ENCODE measurements around the gene NCAM1. TPM values are rescaled to one million over a fixed set of nuclear protein-coding genes. Genes with fewer than 3 reads are reported as not detected.

NCAM1 gene
- total RNA-seq, 2 donors from 2014 or later, result 0.60 TPM; not detected in 1

DNA sequence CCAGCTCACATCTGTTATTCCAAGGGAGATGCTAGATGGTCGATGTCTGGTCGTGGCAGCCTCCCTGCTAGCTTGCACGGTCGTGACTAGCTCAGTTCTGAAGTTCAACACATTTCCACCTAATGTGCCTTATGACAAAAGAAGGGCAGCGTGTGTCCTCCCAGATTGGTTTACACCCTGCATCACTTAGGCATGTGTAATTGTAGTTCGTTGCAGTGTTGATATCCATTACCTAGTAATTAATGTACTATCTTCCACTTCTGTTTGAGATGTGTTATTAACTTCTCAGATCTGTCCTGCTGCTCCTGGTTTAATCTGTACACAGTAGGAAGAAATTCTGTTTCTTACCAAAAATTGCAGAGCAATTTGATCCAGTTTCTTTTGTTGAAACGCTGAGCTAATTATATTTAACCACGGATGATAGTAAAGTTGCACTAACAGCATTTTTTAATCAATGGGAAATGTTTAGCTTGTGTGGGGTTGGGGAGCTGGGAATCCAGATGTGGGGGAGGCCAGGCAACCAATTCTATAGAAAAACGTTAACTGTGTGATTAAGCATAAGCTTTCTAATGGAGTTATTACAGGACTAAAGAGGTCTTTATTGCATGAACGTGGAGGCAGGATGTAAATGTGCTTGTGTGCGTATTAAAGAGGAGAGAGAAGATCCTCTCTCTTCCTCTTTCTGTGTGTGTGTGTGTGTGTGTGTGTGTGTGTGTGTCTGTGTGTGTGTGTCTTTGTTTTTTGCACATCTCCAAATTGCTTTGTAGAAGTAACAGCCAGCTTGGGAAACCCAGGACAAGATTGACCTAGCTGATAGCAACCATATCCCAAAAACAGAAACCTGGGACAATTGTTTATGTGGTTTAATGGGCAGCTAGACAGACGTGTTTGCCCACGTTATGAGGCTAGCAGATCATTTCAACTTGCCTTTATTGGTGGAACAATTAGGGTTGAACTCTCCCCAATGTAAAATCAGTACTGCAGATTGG is 207.4 kb downstream of the NCAM1 start:
- DNase-seq, result no peak
- H3K36me3 Mint-ChIP-seq (ENCODE audit: insufficient read depth in 2 of 2), result no peaks in the 10 kb centered on the region
- no peaks in the 10 kb centered on the region for H3K27me3 Mint-ChIP-seq (ENCODE audit: low read depth)
- H3K27ac Mint-ChIP-seq, result no peak overlapping the region
- no peak for ATAC-seq (replicated peaks in 1 of 2)
- H3K9me3 Mint-ChIP-seq, result no peaks in the 10 kb centered on the region
- no peak overlapping the region for H3K4me3 Mint-ChIP-seq
- no peaks in the 10 kb centered on the region for H3K4me1 Mint-ChIP-seq (ENCODE audit: low read depth)

DNA sequence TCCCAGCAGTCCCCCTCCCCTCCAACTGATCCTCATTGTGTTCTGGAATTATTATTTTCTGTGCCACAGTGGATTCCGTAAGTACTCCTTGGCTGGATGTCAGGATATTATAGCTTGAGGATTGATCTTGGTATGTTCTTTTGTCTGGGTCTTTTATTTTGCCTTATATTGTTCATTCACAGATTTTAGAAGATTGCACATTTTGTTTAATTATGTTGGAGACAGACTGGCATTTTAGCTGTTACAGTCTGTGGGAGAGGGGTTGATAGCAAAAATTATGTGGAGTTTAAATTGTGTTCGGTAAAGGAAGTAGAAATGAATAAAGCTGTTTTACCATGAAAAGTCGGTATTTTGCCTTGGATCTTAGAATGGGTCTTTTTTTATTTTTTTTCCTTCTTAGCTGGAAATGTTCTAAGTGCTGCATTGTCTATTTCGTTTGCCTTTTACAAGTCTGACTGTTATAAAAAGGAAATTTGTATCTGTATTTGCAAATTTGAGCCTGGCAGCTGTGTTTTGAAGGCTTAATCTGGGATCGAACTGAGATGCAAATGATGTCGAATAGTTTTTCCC is 211.2 kb downstream of the NCAM1 start:
- Mint-ChIP-seq H3K4me1 (ENCODE audit: low read depth) (no peaks in the 10 kb centered on the region), H3K4me3 (no peak overlapping the region), H3K36me3 (ENCODE audit: insufficient read depth in 2 of 2) (no peaks in the 10 kb centered on the region), H3K27ac (no peak overlapping the region), H3K9me3 (peaks cover 0 to 1% of the 10 kb centered on the region in 2 donors), H3K27me3 (ENCODE audit: low read depth) (peaks cover 8% of the 10 kb centered on the region)
- no peak for ATAC-seq (replicated peaks in 1 of 2)
- no peak for DNase-seq

DNA sequence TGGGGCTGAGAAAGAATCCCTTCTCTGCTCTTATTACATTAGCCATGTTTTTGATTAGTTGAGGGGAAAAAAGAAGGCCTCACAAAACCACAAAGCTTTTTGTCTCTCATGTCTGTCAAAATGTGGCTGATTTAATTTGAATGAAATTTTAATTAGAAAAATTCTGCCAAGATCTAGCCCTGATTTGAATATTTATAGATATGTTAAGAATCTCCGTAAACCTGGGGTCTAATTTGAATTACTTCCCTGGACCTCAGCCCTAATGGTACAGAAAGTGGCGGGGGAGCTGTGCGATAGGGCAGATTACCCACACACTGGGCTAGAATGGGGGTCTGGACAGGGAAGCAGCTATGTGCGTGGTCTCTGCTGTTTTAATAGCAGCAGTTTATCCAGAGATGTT is 211.9 kb downstream of the NCAM1 start:
- Mint-ChIP-seq H3K27ac (no peak overlapping the region), H3K9me3 (peaks cover 0 to 1% of the 10 kb centered on the region in 2 donors), H3K36me3 (ENCODE audit: insufficient read depth in 2 of 2) (no peaks in the 10 kb centered on the region), H3K27me3 (ENCODE audit: low read depth) (peaks cover 13% of the 10 kb centered on the region), H3K4me1 (ENCODE audit: low read depth) (no peaks in the 10 kb centered on the region), H3K4me3 (no peak overlapping the region)
- ATAC-seq (replicated peaks in 1 of 2), result no peak
- DNase-seq, result no peak

DNA sequence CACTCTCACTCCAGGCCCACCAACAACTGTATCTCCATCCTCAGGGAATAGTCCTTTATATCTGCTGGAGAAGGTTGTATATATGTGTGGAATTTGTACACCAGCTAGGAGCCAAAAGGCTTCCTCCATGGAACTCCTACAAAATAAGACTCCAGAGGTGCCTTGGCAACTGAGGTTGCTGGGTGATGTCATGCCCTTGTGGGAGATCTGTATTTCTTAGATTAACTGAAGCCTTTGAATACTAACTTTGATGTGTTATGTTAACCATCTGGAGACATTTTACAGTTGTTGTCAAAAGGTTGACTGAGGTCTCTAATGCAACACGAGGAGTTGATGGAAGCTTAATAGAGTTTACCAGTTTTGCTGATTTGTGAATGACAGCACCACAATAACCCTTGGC is 213.7 kb downstream of the NCAM1 start:
- Mint-ChIP-seq H3K9me3 (peaks cover 0 to 1% of the 10 kb centered on the region in 2 donors), H3K36me3 (ENCODE audit: insufficient read depth in 2 of 2) (no peaks in the 10 kb centered on the region), H3K4me3 (no peak overlapping the region), H3K27ac (no peak overlapping the region), H3K4me1 (ENCODE audit: low read depth) (no peaks in the 10 kb centered on the region), H3K27me3 (ENCODE audit: low read depth) (peaks cover 23% of the 10 kb centered on the region)
- no peak for DNase-seq
- ATAC-seq (replicated peaks in 1 of 2), result no peak

DNA sequence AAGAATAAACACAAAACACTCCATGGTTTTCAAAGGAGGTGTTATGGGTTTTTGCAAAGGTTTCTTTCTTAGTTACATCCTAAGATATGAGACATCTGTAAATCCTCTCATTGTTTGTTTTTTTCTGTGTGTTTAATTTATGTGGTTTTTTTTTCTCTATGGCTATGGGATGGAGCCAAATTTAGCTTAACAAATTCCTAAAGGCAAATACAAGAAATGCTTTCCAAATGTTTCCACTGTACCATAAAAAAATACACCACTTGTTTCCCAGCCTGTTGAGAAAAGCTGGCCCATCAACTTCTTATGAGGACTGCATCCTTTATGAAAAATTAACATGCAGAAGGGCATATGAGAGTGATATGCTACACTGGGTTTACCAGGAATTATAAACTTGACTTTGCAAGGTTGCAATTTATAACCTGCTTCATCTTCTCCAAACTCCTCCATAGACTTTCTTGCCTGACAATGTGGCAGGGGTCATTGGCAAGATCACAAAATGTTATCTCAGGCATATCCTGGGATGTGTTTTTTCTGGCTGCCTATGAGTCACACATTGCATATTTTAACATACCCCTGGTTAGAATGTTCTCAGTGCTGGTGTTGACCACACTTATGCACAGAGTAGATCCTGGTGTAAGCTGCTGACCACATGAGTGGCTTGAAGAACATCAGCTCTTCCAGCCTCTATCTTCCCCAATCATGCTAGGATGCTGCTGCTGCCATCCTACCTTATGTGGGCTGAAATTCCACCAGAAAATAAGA is 215.6 kb downstream of the NCAM1 start:
- Mint-ChIP-seq H3K27me3 (ENCODE audit: low read depth) (peaks cover 26% of the 10 kb centered on the region), H3K27ac (no peak overlapping the region), H3K9me3 (peaks cover 0 to 1% of the 10 kb centered on the region in 2 donors), H3K4me1 (ENCODE audit: low read depth) (no peaks in the 10 kb centered on the region), H3K36me3 (ENCODE audit: insufficient read depth in 2 of 2) (no peaks in the 10 kb centered on the region), H3K4me3 (no peak overlapping the region)
- ATAC-seq (replicated peaks in 1 of 2) (no peak), DNase-seq (no peak)

DNA sequence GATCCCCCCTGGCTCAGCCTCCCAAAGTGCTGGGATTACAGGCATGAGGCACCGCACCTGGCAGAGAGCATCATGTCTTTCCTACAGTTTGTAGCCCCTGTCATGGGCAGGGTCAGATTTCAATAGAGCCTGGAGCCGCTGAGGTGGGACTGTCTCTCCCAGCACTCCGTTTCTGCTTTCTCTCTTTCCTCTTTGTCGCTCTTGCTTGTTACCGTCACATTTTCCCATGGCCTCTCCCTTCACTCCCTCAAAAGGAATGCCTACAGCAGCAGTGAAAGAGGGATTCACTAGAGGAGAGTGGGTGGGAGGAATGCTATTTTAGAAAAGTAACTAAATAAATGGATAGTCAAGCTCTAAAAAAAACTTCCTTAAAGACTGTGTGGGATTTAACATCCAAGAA is 216.5 kb downstream of the NCAM1 start:
- Mint-ChIP-seq H3K27ac (no peak overlapping the region), H3K27me3 (ENCODE audit: low read depth) (peaks cover 26% of the 10 kb centered on the region), H3K4me1 (ENCODE audit: low read depth) (no peaks in the 10 kb centered on the region), H3K36me3 (ENCODE audit: insufficient read depth in 2 of 2) (no peaks in the 10 kb centered on the region), H3K9me3 (peaks cover 0 to 1% of the 10 kb centered on the region in 2 donors), H3K4me3 (no peak overlapping the region)
- no peak for ATAC-seq (replicated peaks in 1 of 2)
- DNase-seq, result no peak

DNA sequence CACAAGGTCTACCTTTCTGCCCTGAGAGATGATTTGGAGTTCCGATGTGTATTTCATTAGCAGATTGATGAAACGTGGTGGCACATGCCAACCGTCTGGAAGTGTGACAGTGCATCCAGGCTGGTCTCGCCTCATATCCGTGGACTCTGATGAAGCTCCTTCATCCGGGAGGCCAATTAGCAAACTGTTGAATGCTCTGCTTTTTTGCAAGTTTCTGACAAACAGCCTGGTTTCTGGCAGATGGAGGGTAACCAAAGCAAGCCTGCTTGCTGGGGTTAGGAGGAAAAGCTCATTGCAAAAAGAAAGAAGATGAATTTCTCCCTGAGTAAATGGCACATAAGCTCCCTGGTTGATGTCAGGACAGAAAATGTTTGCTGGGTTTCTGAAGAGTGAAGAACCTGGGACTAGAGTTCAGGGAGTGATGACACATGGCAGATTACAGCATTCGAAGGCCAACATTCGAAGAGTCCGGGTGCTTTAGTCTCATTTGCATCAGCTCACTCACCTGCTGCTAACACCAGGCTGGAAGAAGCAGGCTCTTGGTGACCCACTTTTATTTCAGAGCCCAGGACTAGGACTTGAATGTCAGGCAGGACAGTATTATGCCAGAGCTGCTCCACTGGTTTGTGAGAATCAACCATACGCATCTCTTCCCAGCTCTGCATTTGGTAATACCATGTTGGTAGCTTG is 217.3 kb downstream of the NCAM1 start:
- Mint-ChIP-seq H3K36me3 (ENCODE audit: insufficient read depth in 2 of 2) (no peaks in the 10 kb centered on the region), H3K4me3 (no peak overlapping the region), H3K4me1 (ENCODE audit: low read depth) (no peaks in the 10 kb centered on the region), H3K9me3 (peaks cover 0 to 1% of the 10 kb centered on the region in 2 donors), H3K27me3 (ENCODE audit: low read depth) (peaks cover 26% of the 10 kb centered on the region), H3K27ac (no peak overlapping the region)
- no peak for DNase-seq
- ATAC-seq (replicated peaks in 1 of 2), result no peak

DNA sequence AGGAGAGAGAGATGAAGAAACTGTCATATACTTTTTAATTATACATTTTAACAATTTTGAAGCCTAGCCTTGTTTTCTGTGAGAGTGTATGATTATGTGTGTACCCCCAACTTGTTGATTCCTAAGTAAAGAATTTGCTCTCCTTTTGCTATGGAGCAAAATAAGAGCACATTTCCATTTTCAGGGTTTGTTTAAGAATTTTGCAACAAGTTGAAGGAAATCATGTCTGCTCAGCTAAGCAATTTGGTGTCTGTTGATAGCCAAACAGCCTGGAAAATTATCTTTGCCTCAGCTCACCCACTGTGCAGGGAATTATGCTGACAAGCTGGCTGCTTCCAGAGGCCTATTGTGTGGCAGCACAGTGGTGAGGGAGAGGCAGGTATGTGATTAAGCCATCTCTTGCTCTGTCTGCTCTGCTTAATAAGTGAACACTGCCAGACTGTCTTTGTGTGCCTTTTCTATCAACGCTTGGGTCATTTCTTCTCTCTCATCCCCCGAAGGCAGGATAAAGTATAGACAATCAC is 218.0 kb downstream of the NCAM1 start:
- ATAC-seq (replicated peaks in 1 of 2) (no peak), DNase-seq (no peak)
- no peak overlapping the region for H3K27ac Mint-ChIP-seq
- peaks cover 0 to 1% of the 10 kb centered on the region in 2 donors for H3K9me3 Mint-ChIP-seq
- no peaks in the 10 kb centered on the region for H3K36me3 Mint-ChIP-seq (ENCODE audit: insufficient read depth in 2 of 2)
- no peaks in the 10 kb centered on the region for H3K4me1 Mint-ChIP-seq (ENCODE audit: low read depth)
- H3K4me3 Mint-ChIP-seq, result no peak overlapping the region
- peaks cover 24% of the 10 kb centered on the region for H3K27me3 Mint-ChIP-seq (ENCODE audit: low read depth)

DNA sequence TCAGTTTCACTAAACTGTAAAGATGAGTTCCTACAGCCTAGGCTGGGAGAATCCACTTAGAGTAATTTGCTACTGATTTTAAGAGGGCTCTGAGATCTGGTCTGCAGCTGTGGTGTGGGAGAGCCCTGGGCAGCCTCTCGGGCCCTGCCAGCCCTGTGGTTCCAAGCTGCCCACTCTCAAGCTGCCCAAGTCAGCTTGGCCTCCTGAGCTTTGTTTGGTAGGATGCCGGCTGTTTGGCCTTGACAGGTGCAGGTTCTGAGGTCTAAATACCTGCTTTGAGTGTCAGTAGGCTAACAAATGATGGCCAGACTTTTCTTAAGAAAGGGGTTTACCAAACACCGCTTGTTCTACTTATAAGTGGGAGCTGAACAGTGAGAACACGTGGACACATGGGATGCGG is 219.9 kb downstream of the NCAM1 start:
- peaks cover 18% of the 10 kb centered on the region for H3K27me3 Mint-ChIP-seq (ENCODE audit: low read depth)
- H3K4me1 Mint-ChIP-seq (ENCODE audit: low read depth), result no peaks in the 10 kb centered on the region
- no peak for ATAC-seq (replicated peaks in 1 of 2)
- H3K27ac Mint-ChIP-seq, result no peak overlapping the region
- H3K9me3 Mint-ChIP-seq, result no peaks in the 10 kb centered on the region
- no peak for DNase-seq
- no peak overlapping the region for H3K4me3 Mint-ChIP-seq
- H3K36me3 Mint-ChIP-seq (ENCODE audit: insufficient read depth in 2 of 2), result no peaks in the 10 kb centered on the region

DNA sequence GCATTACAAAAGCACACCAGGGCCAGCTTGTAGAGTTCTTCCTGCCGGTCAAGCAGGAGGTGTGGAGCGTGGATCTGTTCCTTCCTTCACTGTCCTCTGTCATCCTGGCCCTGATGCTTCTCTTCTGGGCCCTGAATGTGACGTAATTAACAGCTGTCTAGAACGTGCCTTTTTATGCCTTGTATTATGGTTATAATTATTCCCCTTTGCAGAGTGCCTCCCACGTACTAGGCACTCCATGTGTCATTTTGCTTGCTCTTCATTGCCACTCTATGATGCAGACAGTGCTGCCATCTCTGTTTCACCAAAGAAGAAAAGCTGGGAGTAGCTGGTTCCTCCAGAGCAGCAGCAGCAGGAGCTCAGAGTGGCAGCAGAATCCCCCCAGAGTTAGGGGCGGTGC is 221.1 kb downstream of the NCAM1 start:
- Mint-ChIP-seq H3K27ac (no peak overlapping the region), H3K27me3 (ENCODE audit: low read depth) (peaks cover 18% of the 10 kb centered on the region), H3K9me3 (no peaks in the 10 kb centered on the region), H3K36me3 (ENCODE audit: insufficient read depth in 2 of 2) (no peaks in the 10 kb centered on the region), H3K4me3 (no peak overlapping the region), H3K4me1 (ENCODE audit: low read depth) (no peaks in the 10 kb centered on the region)
- DNase-seq (no peak), ATAC-seq (replicated peaks in 1 of 2) (no peak)

DNA sequence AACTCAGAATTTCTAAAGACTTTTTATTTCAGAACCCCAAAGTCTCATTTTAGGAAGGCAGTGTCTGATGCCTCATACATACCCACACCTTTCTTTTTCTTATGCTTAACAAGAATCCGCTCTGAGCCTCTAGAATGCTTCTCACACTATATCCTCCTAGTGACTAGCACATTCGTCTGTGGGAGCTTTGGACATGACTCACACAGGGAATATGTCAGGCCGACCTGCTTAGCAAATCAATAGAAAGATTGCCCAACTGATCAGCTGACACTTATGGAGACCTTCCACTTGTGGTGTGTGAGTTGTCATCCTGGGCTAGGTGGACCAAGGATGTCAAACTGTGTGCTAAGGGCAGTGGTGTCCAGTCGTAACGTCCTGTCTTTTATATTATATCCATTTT is 223.3 kb downstream of the NCAM1 start:
- Mint-ChIP-seq H3K4me1 (ENCODE audit: low read depth) (no peaks in the 10 kb centered on the region), H3K4me3 (no peak overlapping the region), H3K36me3 (ENCODE audit: insufficient read depth in 2 of 2) (no peaks in the 10 kb centered on the region), H3K9me3 (no peaks in the 10 kb centered on the region), H3K27ac (no peak overlapping the region), H3K27me3 (ENCODE audit: low read depth) (peaks cover 10% of the 10 kb centered on the region)
- ATAC-seq (replicated peaks in 1 of 2) (no peak), DNase-seq (no peak)

DNA sequence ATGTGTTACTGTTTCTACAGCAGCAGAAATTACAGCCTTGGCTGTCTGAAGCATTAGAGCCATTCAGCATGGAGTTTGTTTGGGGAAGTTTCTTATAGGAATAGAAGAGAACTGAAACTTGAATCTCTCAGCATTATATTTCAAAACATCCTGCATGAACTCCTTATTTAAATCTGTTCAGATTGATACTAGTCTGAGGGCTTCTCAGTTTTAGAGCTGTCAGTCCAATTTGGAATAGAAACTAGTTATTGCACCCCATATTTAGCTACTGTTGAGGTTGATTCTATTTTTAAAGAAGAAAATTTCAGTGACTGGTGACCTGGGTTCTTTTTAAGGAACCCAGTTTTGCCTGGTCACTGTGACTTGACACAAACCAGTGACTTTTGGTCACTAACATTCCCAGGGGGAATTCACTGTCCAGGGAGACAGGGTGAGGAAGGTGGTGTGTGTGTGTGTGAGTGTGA is 227.2 kb downstream of the NCAM1 start:
- no peak for ATAC-seq (replicated peaks in 1 of 2)
- Mint-ChIP-seq H3K9me3 (no peaks in the 10 kb centered on the region), H3K27me3 (ENCODE audit: low read depth) (peaks cover 26% of the 10 kb centered on the region), H3K36me3 (ENCODE audit: insufficient read depth in 2 of 2) (no peaks in the 10 kb centered on the region), H3K4me3 (no peak overlapping the region), H3K4me1 (ENCODE audit: low read depth) (no peaks in the 10 kb centered on the region), H3K27ac (no peak overlapping the region)
- no peak for DNase-seq
